ENCODE measurements around the gene ICOSLG. TPM values are rescaled to one million over a fixed set of nuclear protein-coding genes. Genes with fewer than 3 reads are reported as not detected.
"Not testable (repeated sequence)": the region's sequence is repeated elsewhere in the genome, so short reads cannot be mapped to it uniquely, and the experiment has no call there.

ICOSLG gene
- polyA plus RNA-seq, 1 donor (not counting 4 experiments of a cell fraction or from before 2014, with no cell fraction given): 1.8 TPM

DNA sequence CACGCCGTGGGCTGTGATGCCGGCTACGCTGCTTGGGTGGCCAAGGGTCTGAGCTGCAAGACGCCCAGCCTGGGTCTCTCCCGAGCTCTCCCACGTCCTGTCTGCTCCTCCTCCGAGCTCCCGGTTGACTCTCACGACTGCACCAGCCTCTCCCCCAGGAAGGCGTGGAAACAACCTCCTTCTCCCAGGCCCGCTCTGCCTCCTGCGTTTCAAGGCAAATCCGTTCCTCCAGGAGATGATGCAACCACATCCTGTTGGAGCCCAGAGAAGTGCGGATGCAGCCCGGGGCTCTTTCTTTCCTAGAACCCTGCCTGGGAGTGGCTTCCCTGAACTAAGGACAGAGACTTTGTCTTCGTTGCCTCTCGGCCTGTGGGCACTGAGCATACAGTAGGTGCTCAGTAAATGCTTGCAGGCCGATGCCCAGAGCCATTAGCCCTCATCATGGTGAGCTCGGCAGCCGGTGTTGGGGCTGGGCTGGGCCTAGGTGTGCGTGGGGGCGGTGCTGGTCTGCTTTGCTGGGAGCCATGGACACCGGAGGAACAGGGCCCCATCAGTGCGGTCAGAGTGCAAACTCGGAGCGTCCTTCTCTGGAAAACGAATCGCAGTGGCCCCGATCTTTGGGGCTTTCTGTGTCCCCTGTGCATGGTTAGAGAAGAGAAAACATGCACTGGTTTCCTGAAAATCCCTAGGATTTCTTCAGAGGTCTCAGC lies 38.0 kb downstream of the ICOSLG start:
- H3K9me3 ChIP-seq (ENCODE audit: control insufficient read depth, low read depth, low read length); H3K27me3 ChIP-seq (ENCODE audit: control insufficient read depth, extremely low read depth, insufficient read depth, low read length); H3K4me3 ChIP-seq (ENCODE audit: control insufficient read depth in 2 of 3, extremely low read depth in 1 of 3, insufficient read depth in 2 of 3, low read depth in 1 of 3, low read length in 3 of 3); dilution Hi-C loops (cut with MboI; ENCODE audit: extremely low pct_ligation_motif_present, low sequenced_read_pairs); DNase-seq (ENCODE audit: low read depth, low spot score); H3K9me1 ChIP-seq (ENCODE audit: control insufficient read depth, extremely low read depth, insufficient read depth, low read length); H3K36me3 ChIP-seq (ENCODE audit: control insufficient read depth in 2 of 2, extremely low read depth in 1 of 2, insufficient read depth in 2 of 2, low read length in 2 of 2); H3K4me2 ChIP-seq (ENCODE audit: control insufficient read depth, extremely low read depth, insufficient read depth, low read depth, low read length); H3K4me1 ChIP-seq (ENCODE audit: control insufficient read depth, extremely low read depth, insufficient read depth, low read length); H3K79me2 ChIP-seq (ENCODE audit: control insufficient read depth, insufficient read depth, low read length); H3K9ac ChIP-seq (ENCODE audit: control insufficient read depth, extremely low read depth, insufficient read depth, low read length); H3K27ac ChIP-seq (ENCODE audit: control insufficient read depth, insufficient read depth, low read length); H4K20me1 ChIP-seq (ENCODE audit: control insufficient read depth, extremely low read depth, insufficient read depth, low read length); H2AFZ ChIP-seq (ENCODE audit: control insufficient read depth, low read length): not testable (repeated sequence)
- FAIRE-seq: peak; percentile 83

DNA sequence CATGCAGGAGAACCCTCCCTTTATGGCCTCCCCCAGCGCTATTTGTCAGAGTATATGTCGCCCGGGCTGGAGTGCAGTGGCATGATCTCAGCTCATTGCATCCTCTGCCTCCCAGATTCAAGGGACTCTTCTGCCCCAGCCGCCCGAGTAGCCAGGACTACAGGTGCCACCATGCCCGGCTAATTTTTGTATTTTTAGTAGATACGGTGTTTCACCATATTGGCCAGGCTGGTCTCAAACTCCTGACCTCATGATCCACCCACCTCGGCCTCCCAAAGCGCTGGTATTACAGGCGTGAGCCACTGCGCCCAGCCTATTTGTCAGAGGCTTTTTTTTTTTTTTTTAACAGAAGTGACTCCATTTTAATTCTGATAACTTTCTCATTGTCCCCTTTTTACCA lies 40.7 kb downstream of the ICOSLG start:
- H4K20me1 ChIP-seq (ENCODE audit: control insufficient read depth, extremely low read depth, insufficient read depth, low read length); H3K36me3 ChIP-seq (ENCODE audit: control insufficient read depth in 2 of 2, extremely low read depth in 1 of 2, insufficient read depth in 2 of 2, low read length in 2 of 2); DNase-seq (ENCODE audit: low read depth, low spot score); H3K9ac ChIP-seq (ENCODE audit: control insufficient read depth, extremely low read depth, insufficient read depth, low read length); H3K4me3 ChIP-seq (ENCODE audit: control insufficient read depth in 2 of 3, extremely low read depth in 1 of 3, insufficient read depth in 2 of 3, low read depth in 1 of 3, low read length in 3 of 3); H3K79me2 ChIP-seq (ENCODE audit: control insufficient read depth, insufficient read depth, low read length); H3K27me3 ChIP-seq (ENCODE audit: control insufficient read depth, extremely low read depth, insufficient read depth, low read length); H3K9me3 ChIP-seq (ENCODE audit: control insufficient read depth, low read depth, low read length); H3K9me1 ChIP-seq (ENCODE audit: control insufficient read depth, extremely low read depth, insufficient read depth, low read length); dilution Hi-C loops (cut with MboI; ENCODE audit: extremely low pct_ligation_motif_present, low sequenced_read_pairs); H3K27ac ChIP-seq (ENCODE audit: control insufficient read depth, insufficient read depth, low read length); H2AFZ ChIP-seq (ENCODE audit: control insufficient read depth, low read length); H3K4me1 ChIP-seq (ENCODE audit: control insufficient read depth, extremely low read depth, insufficient read depth, low read length); FAIRE-seq; H3K4me2 ChIP-seq (ENCODE audit: control insufficient read depth, extremely low read depth, insufficient read depth, low read depth, low read length): not testable (repeated sequence)

DNA sequence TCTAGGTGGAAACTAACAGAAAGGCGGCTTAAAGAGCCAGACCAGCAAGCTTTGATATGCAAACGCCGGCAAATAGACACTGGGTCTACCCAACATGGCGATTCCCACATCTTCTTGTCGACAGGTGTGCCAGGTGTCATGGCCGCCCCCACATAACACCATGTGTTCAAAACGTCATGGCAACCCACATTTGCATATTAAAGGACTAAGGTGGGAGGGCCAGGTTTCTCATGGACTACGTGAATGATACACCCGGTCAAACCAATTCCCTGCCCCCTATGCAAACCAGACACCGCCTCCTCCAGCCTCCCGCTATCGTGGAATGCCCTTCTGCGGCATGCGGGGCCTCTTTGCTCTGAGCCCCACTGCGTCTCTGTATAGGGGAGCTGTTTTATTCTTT lies 41.3 kb downstream of the ICOSLG start:
- dilution Hi-C loops (cut with MboI; ENCODE audit: extremely low pct_ligation_motif_present, low sequenced_read_pairs): no loop called here
- no peak for DNase-seq (ENCODE audit: low read depth, low spot score)
- no peak overlapping the region for H3K4me2 ChIP-seq (ENCODE audit: control insufficient read depth, extremely low read depth, insufficient read depth, low read depth, low read length)

DNA sequence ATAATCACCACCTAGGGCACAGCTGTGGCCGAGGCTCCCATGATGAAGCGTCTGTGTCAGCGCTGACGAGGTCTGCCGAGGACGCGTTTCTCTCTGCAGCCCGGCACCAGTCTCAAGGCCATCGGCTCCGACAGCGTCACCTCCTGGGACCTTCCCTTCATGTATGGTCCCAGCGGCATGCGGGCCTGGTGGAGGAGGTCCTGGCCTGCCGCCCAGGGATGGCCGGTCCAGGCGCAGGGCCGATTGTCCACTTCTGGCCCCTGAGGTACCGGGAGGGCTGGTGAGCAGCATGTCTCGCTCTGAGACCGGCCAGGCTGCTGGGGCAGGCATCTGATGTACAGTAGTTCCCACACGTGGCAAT lies 43.6 kb downstream of the ICOSLG start:
- not testable (repeated sequence) for H3K27ac ChIP-seq (ENCODE audit: control insufficient read depth, insufficient read depth, low read length); FAIRE-seq

More for the DNA sequence above, 41.3 kb downstream of the ICOSLG start:
- H3K4me1 ChIP-seq (ENCODE audit: control insufficient read depth, extremely low read depth, insufficient read depth, low read length): no peaks in the 10 kb centered on the region
- no peak overlapping the region for H3K9ac ChIP-seq (ENCODE audit: control insufficient read depth, extremely low read depth, insufficient read depth, low read length)
- TF ChIP-seq, protein P1, sequence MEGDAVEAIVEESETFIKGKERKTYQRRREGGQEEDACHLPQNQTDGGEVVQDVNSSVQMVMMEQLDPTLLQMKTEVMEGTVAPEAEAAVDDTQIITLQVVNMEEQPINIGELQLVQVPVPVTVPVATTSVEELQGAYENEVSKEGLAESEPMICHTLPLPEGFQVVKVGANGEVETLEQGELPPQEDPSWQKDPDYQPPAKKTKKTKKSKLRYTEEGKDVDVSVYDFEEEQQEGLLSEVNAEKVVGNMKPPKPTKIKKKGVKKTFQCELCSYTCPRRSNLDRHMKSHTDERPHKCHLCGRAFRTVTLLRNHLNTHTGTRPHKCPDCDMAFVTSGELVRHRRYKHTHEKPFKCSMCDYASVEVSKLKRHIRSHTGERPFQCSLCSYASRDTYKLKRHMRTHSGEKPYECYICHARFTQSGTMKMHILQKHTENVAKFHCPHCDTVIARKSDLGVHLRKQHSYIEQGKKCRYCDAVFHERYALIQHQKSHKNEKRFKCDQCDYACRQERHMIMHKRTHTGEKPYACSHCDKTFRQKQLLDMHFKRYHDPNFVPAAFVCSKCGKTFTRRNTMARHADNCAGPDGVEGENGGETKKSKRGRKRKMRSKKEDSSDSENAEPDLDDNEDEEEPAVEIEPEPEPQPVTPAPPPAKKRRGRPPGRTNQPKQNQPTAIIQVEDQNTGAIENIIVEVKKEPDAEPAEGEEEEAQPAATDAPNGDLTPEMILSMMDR (optimal IDR thresholded peaks at IDR 0.05 in 1 of 3, IDR thresholded peaks at IDR 0.05 in 1 of 3, conservative IDR thresholded peaks at IDR 0.05 in 1 of 3; ENCODE audit: extremely low read depth in 1 of 3, insufficient read depth in 2 of 3, low read length in 3 of 3): no peak
- TF ChIP-seq EZH2 (IDR thresholded peaks at IDR 0.05; ENCODE audit: low read length): no peak
- no peak overlapping the region for H3K4me3 ChIP-seq (ENCODE audit: control insufficient read depth in 2 of 3, extremely low read depth in 1 of 3, insufficient read depth in 2 of 3, low read depth in 1 of 3, low read length in 3 of 3)
- H3K9me3 ChIP-seq (ENCODE audit: control insufficient read depth, low read depth, low read length): no peaks in the 10 kb centered on the region
- H2AFZ ChIP-seq (ENCODE audit: control insufficient read depth, low read length): no peak overlapping the region
- FAIRE-seq: no peak
- no peaks in the 10 kb centered on the region for H3K79me2 ChIP-seq (ENCODE audit: control insufficient read depth, insufficient read depth, low read length)
- no peaks in the 10 kb centered on the region for H3K27me3 ChIP-seq (ENCODE audit: control insufficient read depth, extremely low read depth, insufficient read depth, low read length)
- H3K27ac ChIP-seq (ENCODE audit: control insufficient read depth, insufficient read depth, low read length): no peak overlapping the region
- no peaks in the 10 kb centered on the region for H3K9me1 ChIP-seq (ENCODE audit: control insufficient read depth, extremely low read depth, insufficient read depth, low read length)
- H3K36me3 ChIP-seq (ENCODE audit: control insufficient read depth in 2 of 2, extremely low read depth in 1 of 2, insufficient read depth in 2 of 2, low read length in 2 of 2): no peaks in the 10 kb centered on the region
- no peaks in the 10 kb centered on the region for H4K20me1 ChIP-seq (ENCODE audit: control insufficient read depth, extremely low read depth, insufficient read depth, low read length)

More for the DNA sequence above, 43.6 kb downstream of the ICOSLG start:
- DNase-seq (ENCODE audit: low read depth, low spot score); H3K36me3 ChIP-seq (ENCODE audit: control insufficient read depth in 2 of 2, extremely low read depth in 1 of 2, insufficient read depth in 2 of 2, low read length in 2 of 2); H3K4me2 ChIP-seq (ENCODE audit: control insufficient read depth, extremely low read depth, insufficient read depth, low read depth, low read length); H3K4me3 ChIP-seq (ENCODE audit: control insufficient read depth in 2 of 3, extremely low read depth in 1 of 3, insufficient read depth in 2 of 3, low read depth in 1 of 3, low read length in 3 of 3); dilution Hi-C loops (cut with MboI; ENCODE audit: extremely low pct_ligation_motif_present, low sequenced_read_pairs); H2AFZ ChIP-seq (ENCODE audit: control insufficient read depth, low read length); H3K79me2 ChIP-seq (ENCODE audit: control insufficient read depth, insufficient read depth, low read length); H3K9me3 ChIP-seq (ENCODE audit: control insufficient read depth, low read depth, low read length); H4K20me1 ChIP-seq (ENCODE audit: control insufficient read depth, extremely low read depth, insufficient read depth, low read length); H3K27me3 ChIP-seq (ENCODE audit: control insufficient read depth, extremely low read depth, insufficient read depth, low read length); H3K9ac ChIP-seq (ENCODE audit: control insufficient read depth, extremely low read depth, insufficient read depth, low read length); H3K4me1 ChIP-seq (ENCODE audit: control insufficient read depth, extremely low read depth, insufficient read depth, low read length); H3K9me1 ChIP-seq (ENCODE audit: control insufficient read depth, extremely low read depth, insufficient read depth, low read length): not testable (repeated sequence)

Data from keratinocyte (primary cell).